Lower leg skin (tissue), 3 donors: ENCODE data around the gene DENND1A.

Source experiments
- CTCF ChIP-seq, 3 donors: fragments of 450-650 bp; IDR thresholded peaks; one replicate each; pipeline ENCODE4 v1.5.1; 2016; ENCODE audit warnings: antibody characterized with exemption in 3 of 3, mild to moderate bottlenecking in 3 of 3, moderate library complexity in 2 of 3
- POLR2A ChIP-seq, 2 donors: fragments of 450-650 bp; IDR thresholded peaks; one replicate each; pipeline ENCODE4 v1.6.1; 2016 to 2017; ENCODE audit warnings: antibody characterized with exemption in 2 of 2, mild to moderate bottlenecking in 1 of 2, moderate library complexity in 1 of 2

GRCh38 chr9:123725389-123725788 is 204.5 kb downstream of the DENND1A start:
- TF ChIP-seq CTCF (IDR thresholded peaks at IDR 0.05) = no peak
- no peak for TF ChIP-seq POLR2A (IDR thresholded peaks at IDR 0.05)
